ENCODE results near the gene CDYL. TPM values are rescaled to one million over a fixed set of nuclear protein-coding genes. Genes with fewer than 3 reads are reported as not detected.

CDYL gene
- total RNA-seq, 3 donors from 2014 or later = 58.9 to 74.9 (median 71.9) TPM

DNA sequence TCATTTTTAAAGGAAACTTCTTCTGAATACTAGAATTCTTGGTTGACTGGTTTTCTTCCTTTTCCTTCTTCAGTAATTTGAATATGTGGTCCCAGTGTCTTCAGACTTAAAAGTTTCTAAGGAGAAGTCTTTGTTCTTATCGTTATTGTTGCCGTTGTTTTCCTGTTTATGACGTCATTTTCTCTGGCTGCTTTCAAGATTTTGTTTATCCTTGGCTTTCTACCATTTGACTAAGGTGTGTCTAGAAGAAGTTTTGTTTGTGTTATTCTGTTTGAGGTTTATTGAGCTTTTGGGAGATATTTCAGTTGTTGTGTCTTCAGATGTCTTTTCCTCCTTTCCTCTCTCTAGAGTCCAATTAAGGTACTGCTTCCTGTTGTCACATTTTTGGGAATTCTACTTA is 24.5 kb downstream of the CDYL start:
- Histone ChIP-seq H3K36me3 (ENCODE audit: low read depth) (no peaks in the 10 kb centered on the region), H3K4me3 (no peak overlapping the region), H3K4me1 (ENCODE audit: low read depth) (peaks cover 26% of the 10 kb centered on the region), H3K9me3 (no peaks in the 10 kb centered on the region)
- ATAC-seq (no peak), DNase-seq (no peak)
- TF ChIP-seq, protein P1, sequence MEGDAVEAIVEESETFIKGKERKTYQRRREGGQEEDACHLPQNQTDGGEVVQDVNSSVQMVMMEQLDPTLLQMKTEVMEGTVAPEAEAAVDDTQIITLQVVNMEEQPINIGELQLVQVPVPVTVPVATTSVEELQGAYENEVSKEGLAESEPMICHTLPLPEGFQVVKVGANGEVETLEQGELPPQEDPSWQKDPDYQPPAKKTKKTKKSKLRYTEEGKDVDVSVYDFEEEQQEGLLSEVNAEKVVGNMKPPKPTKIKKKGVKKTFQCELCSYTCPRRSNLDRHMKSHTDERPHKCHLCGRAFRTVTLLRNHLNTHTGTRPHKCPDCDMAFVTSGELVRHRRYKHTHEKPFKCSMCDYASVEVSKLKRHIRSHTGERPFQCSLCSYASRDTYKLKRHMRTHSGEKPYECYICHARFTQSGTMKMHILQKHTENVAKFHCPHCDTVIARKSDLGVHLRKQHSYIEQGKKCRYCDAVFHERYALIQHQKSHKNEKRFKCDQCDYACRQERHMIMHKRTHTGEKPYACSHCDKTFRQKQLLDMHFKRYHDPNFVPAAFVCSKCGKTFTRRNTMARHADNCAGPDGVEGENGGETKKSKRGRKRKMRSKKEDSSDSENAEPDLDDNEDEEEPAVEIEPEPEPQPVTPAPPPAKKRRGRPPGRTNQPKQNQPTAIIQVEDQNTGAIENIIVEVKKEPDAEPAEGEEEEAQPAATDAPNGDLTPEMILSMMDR (IDR thresholded peaks at IDR 0.05) = no peak
- intact Hi-C loops (cut with DNase I, micrococcal nuclease) = loop anchor here in 1 of 2 donors (10.0 kb wide), 1 partner anchor 134 kb away; no protein-coding TSS in a partner anchor

DNA sequence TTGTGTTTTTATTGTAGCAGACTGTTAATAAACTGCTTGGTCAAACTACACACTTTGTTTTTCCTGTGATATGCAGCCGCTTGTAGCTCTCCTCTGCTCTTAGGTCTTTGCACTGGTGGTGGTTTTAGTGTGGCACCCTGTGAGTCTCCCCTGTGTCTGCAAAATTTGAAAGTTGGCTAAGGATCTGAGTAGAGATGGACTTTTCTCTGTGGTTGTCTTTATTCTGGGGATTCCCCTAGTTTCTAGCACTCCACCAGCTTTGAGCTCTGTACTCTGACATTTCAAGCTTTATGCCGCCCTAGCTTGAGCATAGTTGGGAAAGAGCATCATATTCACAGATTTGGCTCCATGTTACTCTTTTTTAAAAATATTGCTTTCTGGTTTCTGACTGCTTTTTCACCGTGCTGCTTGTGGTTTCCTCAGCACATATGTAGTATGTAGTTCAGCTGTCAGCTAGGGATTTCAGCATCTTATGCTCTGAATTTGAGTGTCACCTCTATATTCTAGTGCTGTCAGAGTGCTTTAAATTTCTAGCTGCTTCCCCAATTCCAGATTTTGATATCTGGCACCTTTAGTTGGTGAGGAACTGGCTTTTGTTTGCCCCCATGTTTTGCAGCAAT is 25.4 kb downstream of the CDYL start:
- H3K36me3 ChIP-seq (ENCODE audit: low read depth) = no peaks in the 10 kb centered on the region

DNA sequence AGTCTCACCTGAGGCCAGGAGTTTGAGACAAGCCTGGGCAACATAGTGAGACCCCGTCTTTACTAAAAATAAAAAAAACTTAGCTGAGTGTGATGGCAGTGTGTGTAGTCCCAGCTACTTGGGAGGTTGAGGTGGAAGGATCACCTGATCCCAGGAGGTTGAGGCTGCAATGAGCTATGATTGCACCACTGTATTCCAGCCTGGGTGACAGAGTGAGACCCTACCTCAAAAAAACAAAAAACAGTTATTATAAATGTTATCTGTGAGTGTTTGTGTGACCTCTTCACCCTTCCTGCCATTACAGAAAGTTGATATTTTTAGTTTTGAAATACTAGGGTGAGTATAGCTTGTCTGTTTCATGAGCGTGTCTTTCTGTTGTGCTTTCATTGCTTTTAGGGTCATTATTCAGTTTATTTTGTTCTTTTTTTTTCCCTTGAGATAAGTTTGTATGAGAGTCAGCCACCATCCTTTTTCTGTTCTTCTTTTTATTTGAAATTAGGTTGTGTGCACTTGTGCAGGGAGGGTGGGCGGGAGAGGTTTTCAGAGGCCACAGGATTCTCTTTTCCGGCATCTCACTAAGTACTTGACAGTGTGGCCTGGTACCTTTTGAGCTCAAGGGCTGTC is 26.2 kb downstream of the CDYL start:
- peaks cover 26% of the 10 kb centered on the region for H3K4me1 ChIP-seq (ENCODE audit: low read depth)
- no peak overlapping the region for H3K4me3 ChIP-seq
- DNase-seq (no peak), ATAC-seq (no peak)
- intact Hi-C loops (cut with DNase I, micrococcal nuclease) = loop anchor here in 1 of 2 donors (10.0 kb wide), 1 partner anchor 132 kb away; no protein-coding TSS in a partner anchor
- no peaks in the 10 kb centered on the region for H3K36me3 ChIP-seq (ENCODE audit: low read depth)
- H3K9me3 ChIP-seq = no peaks in the 10 kb centered on the region
- TF ChIP-seq, protein P1 (IDR thresholded peaks at IDR 0.05) = no peak

More for the DNA sequence above, 25.4 kb downstream of the CDYL start:
- H3K9me3 ChIP-seq = no peaks in the 10 kb centered on the region
- H3K4me1 ChIP-seq (ENCODE audit: low read depth) = peaks cover 26% of the 10 kb centered on the region
- ATAC-seq (peak; percentile 21), DNase-seq (no peak)
- no peak overlapping the region for H3K4me3 ChIP-seq
- TF ChIP-seq, protein P1 (IDR thresholded peaks at IDR 0.05) = no peak
- intact Hi-C loops (cut with DNase I, micrococcal nuclease) = loop anchor here in 1 of 2 donors (10.0 kb wide), 1 partner anchor 133 kb away; no protein-coding TSS in a partner anchor

DNA sequence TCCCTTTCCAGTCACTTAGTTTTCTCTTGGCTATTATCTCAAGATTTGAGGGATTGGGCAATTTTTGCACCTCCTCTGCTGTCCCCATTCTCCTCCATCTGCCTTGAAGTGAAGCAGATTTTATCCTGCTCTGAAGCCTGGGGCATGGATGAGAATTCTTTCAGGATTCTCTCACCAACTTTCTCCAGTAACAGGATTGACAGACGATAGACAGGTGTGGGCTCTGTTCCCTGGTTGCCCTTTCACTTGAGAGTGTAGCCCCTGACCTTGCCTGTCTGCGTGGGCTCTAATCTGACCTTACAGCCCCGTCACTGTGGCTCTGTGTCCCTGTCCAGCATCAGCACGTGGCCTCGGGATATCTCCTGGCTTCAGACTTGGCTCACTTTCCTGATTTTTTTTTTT is 27.1 kb downstream of the CDYL start:
- no peak overlapping the region for H3K4me3 ChIP-seq
- H3K9me3 ChIP-seq = no peaks in the 10 kb centered on the region
- intact Hi-C loops (cut with DNase I, micrococcal nuclease) = loop anchor here in 1 of 2 donors (10.0 kb wide), 1 partner anchor 131 kb away; no protein-coding TSS in a partner anchor
- peaks cover 26% of the 10 kb centered on the region for H3K4me1 ChIP-seq (ENCODE audit: low read depth)
- DNase-seq (no peak), ATAC-seq (no peak)
- TF ChIP-seq, protein P1 (IDR thresholded peaks at IDR 0.05) = no peak
- H3K36me3 ChIP-seq (ENCODE audit: low read depth) = no peaks in the 10 kb centered on the region

DNA sequence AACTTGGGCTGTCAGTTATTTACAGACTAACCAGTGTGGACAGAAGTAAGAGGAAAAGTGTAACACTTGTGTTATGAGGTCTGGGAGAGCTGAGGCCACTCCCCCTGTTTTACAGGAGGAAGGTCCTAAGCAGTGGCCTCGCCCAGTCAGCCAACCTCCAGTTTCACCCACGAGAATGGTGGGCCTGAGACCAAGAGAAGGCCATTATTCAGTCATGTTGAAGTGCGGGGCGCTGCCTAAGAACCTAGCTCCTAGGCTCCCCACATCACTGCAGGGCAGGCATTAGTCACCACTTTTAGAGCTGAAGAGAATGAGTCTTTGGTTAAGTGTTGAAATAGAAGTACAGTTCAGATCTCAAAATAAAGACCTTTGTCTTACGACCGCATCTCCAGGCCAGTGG is 27.9 kb downstream of the CDYL start:
- intact Hi-C loops (cut with DNase I, micrococcal nuclease) = loop anchor here in 1 of 2 donors (10.0 kb wide), 1 partner anchor 131 kb away; no protein-coding TSS in a partner anchor
- H3K4me1 ChIP-seq (ENCODE audit: low read depth) = peaks cover 26% of the 10 kb centered on the region
- peak; percentile 87 for ATAC-seq

More for the DNA sequence above, 27.9 kb downstream of the CDYL start:
- Histone ChIP-seq H3K36me3 (ENCODE audit: low read depth) (no peaks in the 10 kb centered on the region), H3K9me3 (no peaks in the 10 kb centered on the region), H3K4me3 (no peak overlapping the region)
- TF ChIP-seq, protein P1 (IDR thresholded peaks at IDR 0.05) = no peak
- peak in 2 of 3 donors; percentile 46 to 55 for DNase-seq
